RWPE2 (cell line): ENCODE measurements around the gene COQ3.
A peak's percentile ranks its signal among the peaks of the same experiment; 100 is the strongest.

Experiments
- ATAC-seq: fragments of 200-7000 bp; cut with Tn5 transposase; 3 replicates; pipeline ENCODE4 v1.9.1; 2021; ENCODE audit warnings: low read depth
- DNase-seq: peaks from one replicate; pipeline ENCODE4 v3.0.0-alpha.2; 2020; ENCODE audit warnings: low spot score
- H3K27ac ChIP-seq: fragments of 450-650 bp; 2 replicates; pipeline ENCODE4 v1.5.1; 2017; ENCODE audit warnings: mild to moderate bottlenecking; ENCODE audit not compliant: poor library complexity, severe bottlenecking
- H3K27me3 ChIP-seq: fragments of 250-450 bp; sonication (Bioruptor Pico); 2 replicates; pipeline ENCODE4 v1.5.1; 2021; ENCODE audit warnings: mild to moderate bottlenecking, moderate library complexity; ENCODE audit not compliant: insufficient read depth, poor library complexity, severe bottlenecking
- H3K36me3 ChIP-seq: fragments of 250-450 bp; sonication (Bioruptor Pico); 2 replicates; pipeline ENCODE4 v1.5.1; 2020; ENCODE audit warnings: low read depth, mild to moderate bottlenecking, moderate library complexity
- H3K4me1 ChIP-seq: fragments of 250-450 bp; sonication (Bioruptor Pico); 2 replicates; pipeline ENCODE4 v1.5.1; 2021; ENCODE audit warnings: mild to moderate bottlenecking, moderate library complexity; ENCODE audit not compliant: insufficient read depth, poor library complexity, severe bottlenecking
- H3K4me3 ChIP-seq: fragments of 250-450 bp; sonication (Bioruptor Pico); 2 replicates; pipeline ENCODE4 v1.5.1; 2021; ENCODE audit warnings: mild to moderate bottlenecking, moderate library complexity; ENCODE audit not compliant: severe bottlenecking
- H3K9me3 ChIP-seq: fragments of 250-450 bp; sonication (Bioruptor Pico); 2 replicates; pipeline ENCODE4 v1.5.1; 2021; ENCODE audit warnings: mild to moderate bottlenecking, moderate library complexity; ENCODE audit not compliant: severe bottlenecking
- TF ChIP-seq, protein P1 (sequence below): fragments of 450-650 bp; IDR thresholded peaks from one replicate; pipeline ENCODE4 v1.5.1; 2017; ENCODE audit warnings: mild to moderate bottlenecking, moderate library complexity; ENCODE audit not compliant: poor library complexity, severe bottlenecking

COQ3 gene

DNA sequence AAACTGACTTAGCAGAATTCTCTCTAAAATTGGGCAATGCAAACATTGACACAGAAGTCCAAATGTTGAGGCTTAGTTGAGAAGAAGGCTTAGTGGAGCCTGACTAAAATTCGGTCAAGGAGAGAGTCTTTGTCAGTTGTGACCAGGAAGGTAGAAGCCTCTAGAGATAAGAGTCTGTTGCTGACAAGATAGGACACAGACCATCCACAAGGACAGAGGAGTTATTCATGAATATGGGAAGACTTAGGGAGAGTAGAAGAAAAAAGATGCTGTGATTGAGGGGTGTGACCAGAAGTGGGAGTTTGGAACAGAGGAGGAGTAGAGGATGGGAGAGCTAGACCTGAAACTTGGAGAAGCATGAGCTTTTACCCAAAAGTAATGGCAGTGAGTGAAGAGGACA lies 37.4 kb downstream of the COQ3 start:
- Histone ChIP-seq H3K27ac (no peak overlapping the region), H3K4me1 (no peaks in the 10 kb centered on the region), H3K9me3 (no peaks in the 10 kb centered on the region), H3K36me3 (no peaks in the 10 kb centered on the region), H3K4me3 (no peak overlapping the region), H3K27me3 (no peaks in the 10 kb centered on the region)
- no peak for ATAC-seq
- TF ChIP-seq, protein P1, sequence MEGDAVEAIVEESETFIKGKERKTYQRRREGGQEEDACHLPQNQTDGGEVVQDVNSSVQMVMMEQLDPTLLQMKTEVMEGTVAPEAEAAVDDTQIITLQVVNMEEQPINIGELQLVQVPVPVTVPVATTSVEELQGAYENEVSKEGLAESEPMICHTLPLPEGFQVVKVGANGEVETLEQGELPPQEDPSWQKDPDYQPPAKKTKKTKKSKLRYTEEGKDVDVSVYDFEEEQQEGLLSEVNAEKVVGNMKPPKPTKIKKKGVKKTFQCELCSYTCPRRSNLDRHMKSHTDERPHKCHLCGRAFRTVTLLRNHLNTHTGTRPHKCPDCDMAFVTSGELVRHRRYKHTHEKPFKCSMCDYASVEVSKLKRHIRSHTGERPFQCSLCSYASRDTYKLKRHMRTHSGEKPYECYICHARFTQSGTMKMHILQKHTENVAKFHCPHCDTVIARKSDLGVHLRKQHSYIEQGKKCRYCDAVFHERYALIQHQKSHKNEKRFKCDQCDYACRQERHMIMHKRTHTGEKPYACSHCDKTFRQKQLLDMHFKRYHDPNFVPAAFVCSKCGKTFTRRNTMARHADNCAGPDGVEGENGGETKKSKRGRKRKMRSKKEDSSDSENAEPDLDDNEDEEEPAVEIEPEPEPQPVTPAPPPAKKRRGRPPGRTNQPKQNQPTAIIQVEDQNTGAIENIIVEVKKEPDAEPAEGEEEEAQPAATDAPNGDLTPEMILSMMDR = no peak
- DNase-seq = no peak

DNA sequence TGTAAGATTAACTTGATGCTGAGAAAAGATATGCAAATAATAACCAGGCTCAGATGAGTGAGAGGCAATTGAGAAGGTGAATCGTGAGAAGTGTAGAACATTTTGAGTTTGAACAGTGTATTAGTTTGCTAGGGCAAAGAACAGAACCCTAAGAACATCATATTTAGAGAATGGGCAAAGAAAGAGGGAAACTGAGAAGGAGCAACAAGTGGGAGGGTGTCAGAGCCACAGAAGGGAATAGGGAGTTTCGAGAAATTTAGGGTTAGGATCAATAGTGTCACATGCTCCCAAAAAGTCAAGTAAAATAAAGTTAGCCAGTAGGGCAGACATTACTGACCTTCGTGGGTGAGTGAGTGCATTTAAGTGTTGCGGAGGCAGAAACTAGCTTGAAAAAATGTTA lies 39.0 kb downstream of the COQ3 start:
- no peaks in the 10 kb centered on the region for H3K27me3 ChIP-seq
- no peaks in the 10 kb centered on the region for H3K9me3 ChIP-seq
- H3K4me1 ChIP-seq = peaks cover 10% of the 10 kb centered on the region
- DNase-seq = no peak
- no peak overlapping the region for H3K27ac ChIP-seq
- H3K4me3 ChIP-seq = no peak overlapping the region
- TF ChIP-seq, protein P1 = no peak
- no peak for ATAC-seq
- H3K36me3 ChIP-seq = no peaks in the 10 kb centered on the region

DNA sequence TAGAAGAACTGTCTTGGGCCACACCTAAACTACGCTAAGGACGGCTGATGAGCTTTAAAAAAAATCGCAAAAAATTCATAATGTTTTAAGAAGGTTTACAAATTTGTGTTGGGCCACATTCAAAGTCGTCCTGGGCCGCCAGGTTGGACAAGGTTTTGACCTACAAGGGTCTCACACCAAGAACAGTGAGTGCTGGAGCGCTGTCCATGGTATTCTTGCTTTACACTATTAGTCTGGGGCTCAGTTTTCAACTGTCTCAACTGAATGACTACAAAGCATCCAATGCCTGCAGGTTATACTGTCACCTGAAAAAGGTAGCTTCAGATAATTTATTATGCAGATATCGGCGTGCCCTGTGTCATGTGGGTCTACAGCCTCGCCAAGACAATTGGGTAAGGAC lies 40.9 kb downstream of the COQ3 start:
- Histone ChIP-seq H3K27ac (no peak overlapping the region), H3K4me1 (peaks cover 10% of the 10 kb centered on the region), H3K4me3 (no peak overlapping the region), H3K9me3 (no peaks in the 10 kb centered on the region), H3K36me3 (no peaks in the 10 kb centered on the region), H3K27me3 (no peaks in the 10 kb centered on the region)
- no peak for DNase-seq
- TF ChIP-seq, protein P1 = no peak
- ATAC-seq = no peak

DNA sequence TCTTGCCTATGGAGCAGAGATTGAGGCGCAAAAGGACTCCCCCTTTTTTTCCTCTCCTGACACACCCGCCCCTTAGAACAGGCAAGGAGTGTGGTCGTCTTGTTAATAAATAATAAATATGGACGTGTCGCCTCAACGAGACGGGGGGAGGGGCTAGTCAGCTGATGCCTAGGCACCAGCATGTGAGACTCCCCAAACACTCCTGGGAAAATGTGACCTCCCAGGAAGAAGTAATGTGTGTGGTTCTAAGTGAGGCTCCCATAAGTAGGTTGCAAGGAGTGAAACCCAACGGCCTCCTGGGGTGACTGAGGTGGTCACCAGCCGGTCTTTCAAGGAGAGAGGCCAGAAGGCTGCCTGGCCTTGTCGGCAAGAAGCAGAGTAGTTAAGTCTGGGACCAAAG lies 43.4 kb downstream of the COQ3 start:
- Histone ChIP-seq H3K36me3 (no peaks in the 10 kb centered on the region), H3K9me3 (no peaks in the 10 kb centered on the region), H3K27ac (no peak overlapping the region), H3K4me1 (peaks cover 10% of the 10 kb centered on the region), H3K4me3 (peak overlapping the region; percentile 68), H3K27me3 (no peaks in the 10 kb centered on the region)
- TF ChIP-seq, protein P1 = no peak
- DNase-seq (no peak), ATAC-seq (no peak)

DNA sequence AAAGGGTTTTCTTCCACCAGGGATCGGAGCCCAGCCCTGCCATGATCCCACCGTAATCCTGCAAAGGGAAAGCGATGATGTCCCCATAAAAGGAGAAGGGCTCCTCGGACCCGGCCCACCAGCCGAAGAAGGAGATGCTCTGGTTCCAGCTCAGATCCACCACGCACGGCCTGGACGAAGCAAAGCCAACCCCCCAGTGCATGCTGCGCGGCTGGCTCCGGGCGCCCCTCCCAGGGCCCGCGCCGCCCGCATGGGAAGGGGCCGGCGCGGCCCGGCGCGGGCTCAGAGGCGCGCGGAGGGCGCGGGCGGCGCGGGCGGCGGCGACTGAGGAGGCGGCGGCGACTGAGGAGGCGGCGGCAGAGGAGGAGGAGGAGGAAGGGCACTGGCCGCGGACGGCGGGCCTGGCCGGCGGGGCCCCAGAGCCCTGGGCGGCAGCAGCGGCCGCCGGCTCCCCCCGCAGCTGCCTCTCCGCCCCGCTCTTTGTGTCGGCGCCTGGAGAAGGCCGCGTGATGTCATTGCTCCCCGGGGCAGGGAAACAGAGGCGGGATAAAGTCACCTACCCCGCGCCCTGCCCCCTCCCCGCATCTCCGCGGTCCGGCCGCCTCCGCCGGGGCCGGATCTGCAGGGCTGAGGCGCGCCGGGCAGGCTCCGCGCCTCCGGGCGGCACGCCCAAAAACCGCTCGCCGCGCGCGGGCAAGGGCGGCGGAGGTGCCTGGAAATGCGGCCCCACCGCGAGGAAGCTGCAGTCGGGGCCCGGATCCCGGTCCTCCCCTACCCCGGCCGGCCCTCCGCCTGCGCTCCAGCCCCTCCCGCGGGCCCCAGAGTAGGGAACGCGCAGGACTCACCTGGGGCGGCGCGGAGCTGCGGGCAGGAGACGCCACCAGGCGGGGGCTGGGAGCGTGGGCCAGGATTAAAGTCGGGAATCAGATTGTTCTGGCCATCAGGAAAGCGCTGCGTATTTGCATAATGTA lies 44.5 kb downstream of the COQ3 start, which contains the start of gene FAXC:
Gene FAXC, minus strand, starts transcription at position 504 of the 971 bp plus-strand sequence. Its CDS starts 302 bp downstream, at position 202.
- Histone ChIP-seq H3K36me3 (no peaks in the 10 kb centered on the region), H3K4me3 (peak within 1 kb of the TSS; percentile 68), H3K4me1 (peaks cover 12% of the 10 kb centered on the region), H3K27me3 (no peaks in the 10 kb centered on the region), H3K9me3 (no peaks in the 10 kb centered on the region), H3K27ac (peak within 1 kb of the TSS; percentile 7)
- TF ChIP-seq, protein P1 = peak; percentile 55
- DNase-seq (peak; percentile 70), ATAC-seq (peak; percentile 93)
